Mesenchymal stem cell (in vitro differentiated cells and primary cell): ENCODE results near the gene SLC41A3.

Source experiments
- DNase-seq: peaks from one replicate; pipeline ENCODE4 v3.0.0-alpha.2; 2013
- H2AFZ ChIP-seq: one replicate; pipeline ENCODE4 v1.6.1; 2013; ENCODE audit warnings: low read depth, mild to moderate bottlenecking, control low read depth, inconsistent platforms, low read length, moderate library complexity
- H2AK5ac ChIP-seq: 2 replicates; pipeline ENCODE4 v1.6.1; 2013; ENCODE audit warnings: low read length, moderate library complexity, mild to moderate bottlenecking, inconsistent platforms; ENCODE audit not compliant: severe bottlenecking
- H2BK120ac ChIP-seq: one replicate; pipeline ENCODE4 v1.6.1; 2013; ENCODE audit warnings: low read depth, mild to moderate bottlenecking, inconsistent platforms, low read length, moderate library complexity
- H2BK12ac ChIP-seq, 2 experiments: one replicate each; pipeline ENCODE4 v1.6.1; 2013; ENCODE audit warnings: inconsistent platforms in 2 of 2, low read length in 2 of 2, mild to moderate bottlenecking in 2 of 2, moderate library complexity in 2 of 2, control low read depth in 1 of 2
- H2BK15ac ChIP-seq: one replicate; pipeline ENCODE4 v1.6.1; 2013; ENCODE audit warnings: mild to moderate bottlenecking, low read depth, inconsistent platforms; ENCODE audit not compliant: poor library complexity, severe bottlenecking
- H2BK5ac ChIP-seq: 2 replicates; pipeline ENCODE4 v1.6.1; 2013; ENCODE audit warnings: low read depth, mild to moderate bottlenecking, low read length, control low read depth, inconsistent platforms; ENCODE audit not compliant: poor library complexity, severe bottlenecking
- H3K14ac ChIP-seq, 2 experiments: one replicate each; pipeline ENCODE4 v1.6.1; 2013; ENCODE audit warnings: inconsistent platforms in 2 of 2, low read length in 2 of 2, control low read depth in 1 of 2, mild to moderate bottlenecking in 1 of 2, moderate library complexity in 1 of 2
- H3K18ac ChIP-seq, 2 experiments: one replicate each; pipeline ENCODE4 v1.6.1; 2013; ENCODE audit warnings: inconsistent platforms in 2 of 2, low read length in 2 of 2, control low read depth in 1 of 2, low read depth in 1 of 2, mild to moderate bottlenecking in 1 of 2
- H3K23ac ChIP-seq, 2 experiments: one replicate each; pipeline ENCODE4 v1.6.1; 2013; ENCODE audit warnings: inconsistent platforms in 2 of 2, low read length in 2 of 2, mild to moderate bottlenecking in 2 of 2, moderate library complexity in 2 of 2, control low read depth in 1 of 2
- H3K27ac ChIP-seq: 2 replicates; pipeline ENCODE4 v1.5.1; 2013; ENCODE audit warnings: mild to moderate bottlenecking, moderate library complexity, low read length, control low read depth, inconsistent platforms; ENCODE audit not compliant: poor library complexity, severe bottlenecking
- H3K27me3 ChIP-seq, 2 experiments: 2 replicates each; pipeline versions ENCODE4 v1.6.1 to v1.7.0; 2013; ENCODE audit warnings: low read length in 2 of 2, mild to moderate bottlenecking in 2 of 2, moderate library complexity in 2 of 2, control low read depth in 1 of 2, inconsistent platforms in 1 of 2; ENCODE audit not compliant: control insufficient read depth in 1 of 2, insufficient read depth in 1 of 2
- H3K36me3 ChIP-seq, 2 experiments: 2 replicates each; pipeline versions ENCODE4 v1.6.1 to v1.7.0; 2013; ENCODE audit warnings: low read length in 2 of 2, control low read depth in 1 of 2, inconsistent platforms in 1 of 2, low read depth in 1 of 2, mild to moderate bottlenecking in 1 of 2; ENCODE audit not compliant: insufficient read depth in 2 of 2, control insufficient read depth in 1 of 2
- H3K4ac ChIP-seq, 2 experiments: one replicate each; pipeline ENCODE4 v1.6.1; 2013; ENCODE audit warnings: inconsistent platforms in 2 of 2, low read length in 2 of 2, mild to moderate bottlenecking in 2 of 2, moderate library complexity in 2 of 2, control low read depth in 1 of 2, low read depth in 1 of 2
- H3K4me1 ChIP-seq: 2 replicates; pipeline ENCODE4 v1.6.1; 2013; ENCODE audit warnings: low read depth, low read length, control low read depth; ENCODE audit not compliant: control insufficient read depth, insufficient read depth
- H3K4me2 ChIP-seq: 2 replicates; pipeline ENCODE4 v1.6.1; 2013; ENCODE audit warnings: low read length, mild to moderate bottlenecking, inconsistent platforms; ENCODE audit not compliant: poor library complexity, severe bottlenecking
- H3K4me3 ChIP-seq, 2 experiments: 2 replicates each; pipeline versions ENCODE4 v1.5.1 to v1.7.0; 2013; ENCODE audit warnings: low read length in 2 of 2, mild to moderate bottlenecking in 2 of 2, control low read depth in 1 of 2, low read depth in 1 of 2; ENCODE audit not compliant: insufficient read depth in 1 of 2
- H3K79me1 ChIP-seq: replicated peaks from 2 replicates; pipeline ENCODE4 v1.6.1; 2013; ENCODE audit warnings: mild to moderate bottlenecking, control low read depth, low read length, inconsistent platforms; ENCODE audit not compliant: poor library complexity, severe bottlenecking
- H3K9ac ChIP-seq: 2 replicates; pipeline ENCODE4 v1.7.0; 2013; ENCODE audit warnings: mild to moderate bottlenecking, low read length, moderate library complexity
- H3K9me3 ChIP-seq: 2 replicates; pipeline ENCODE4 v1.7.0; 2013; ENCODE audit warnings: mild to moderate bottlenecking, low read length; ENCODE audit not compliant: control insufficient read depth
- H4K8ac ChIP-seq: one replicate; pipeline ENCODE4 v1.6.1; 2013; ENCODE audit warnings: inconsistent platforms, mild to moderate bottlenecking, low read length, moderate library complexity
- H4K91ac ChIP-seq: one replicate; pipeline ENCODE4 v1.6.1; 2013; ENCODE audit warnings: mild to moderate bottlenecking, low read length, inconsistent platforms
- WGBS: methylation state at CpG from one replicate; pipeline ENCODE4 v1.1.7; 2013; ENCODE audit warnings: mixed read lengths; 5-methylcytosine and 5-hydroxymethylcytosine counted together

SLC41A3 gene

GRCh38 chr3:126035362-126036050 is 48.4 kb downstream of the SLC41A3 start:
- H3K27me3 ChIP-seq, result no peaks in the 10 kb centered on the region
- no peaks in the 10 kb centered on the region for H3K9me3 ChIP-seq
- no peak overlapping the region for H2BK15ac ChIP-seq
- no peak overlapping the region for H2AFZ ChIP-seq
- H3K4me1 ChIP-seq, result peaks cover 5% of the 10 kb centered on the region
- H3K4me2 ChIP-seq, result no peak overlapping the region
- no peak overlapping the region for H2BK5ac ChIP-seq
- H3K79me1 ChIP-seq, result peaks cover 2% of the 10 kb centered on the region
- no peak overlapping the region for H3K9ac ChIP-seq
- no peak overlapping the region for H3K14ac ChIP-seq
- H3K4me3 ChIP-seq, result no peak overlapping the region
- H3K4ac ChIP-seq, result no peak overlapping the region
- H2BK12ac ChIP-seq, result no peak overlapping the region
- no peak overlapping the region for H4K91ac ChIP-seq
- peaks cover 0 to 13% of the 10 kb centered on the region in 2 experiments for H3K36me3 ChIP-seq
- no peak overlapping the region for H2AK5ac ChIP-seq
- no peak overlapping the region for H2BK120ac ChIP-seq
- no peak overlapping the region for H3K27ac ChIP-seq
- DNase-seq, result no peak
- H3K18ac ChIP-seq, result no peak overlapping the region
- no peak overlapping the region for H3K23ac ChIP-seq
- H4K8ac ChIP-seq, result no peak overlapping the region
- WGBS, result 97% methylated on average over 12 of the region's 12 CpGs

DNA sequence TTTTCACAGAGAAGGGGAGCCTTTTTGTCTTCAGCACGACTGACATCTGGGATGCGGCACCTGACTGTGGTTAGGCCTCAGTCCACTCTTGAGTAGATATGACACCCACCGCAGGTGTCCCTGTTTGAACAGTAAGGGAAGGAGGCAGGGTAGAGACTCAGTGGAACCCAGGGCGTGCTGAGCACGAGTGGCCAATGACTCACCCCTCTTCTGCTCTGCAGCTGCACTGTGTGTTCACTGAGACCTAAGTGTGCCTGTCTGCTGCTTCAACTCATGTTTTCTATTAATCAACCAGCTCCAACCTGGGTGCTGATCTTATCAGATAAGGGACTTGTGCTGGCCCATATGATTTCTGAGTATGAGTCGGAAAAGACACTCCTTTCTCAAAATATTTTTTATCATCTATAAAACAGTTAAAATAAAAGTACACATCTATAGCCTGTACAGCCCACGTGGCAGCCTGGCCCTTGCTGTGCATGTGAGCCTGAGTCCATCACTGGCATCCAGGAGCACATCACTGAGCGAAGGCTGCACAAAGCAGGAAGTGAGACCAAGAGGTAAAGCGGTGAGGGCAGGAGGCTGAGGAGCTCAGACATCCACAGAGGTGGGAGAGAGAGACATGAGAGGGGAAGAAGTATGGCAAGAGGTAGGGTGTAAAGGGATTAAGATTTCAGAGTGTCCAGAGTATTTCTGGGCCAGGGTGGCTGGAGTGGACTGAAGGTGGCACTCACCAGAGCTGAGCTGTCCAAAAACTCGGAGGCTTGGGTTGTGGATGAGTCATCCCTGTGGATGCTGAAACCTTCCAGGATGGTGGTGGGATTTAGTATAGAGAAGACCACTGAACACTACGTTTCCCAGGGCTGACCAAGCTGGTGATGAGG is 49.2 kb downstream of the SLC41A3 start:
- no peak overlapping the region for H3K4ac ChIP-seq
- H2AK5ac ChIP-seq, result no peak overlapping the region
- H3K18ac ChIP-seq, result no peak overlapping the region
- H2AFZ ChIP-seq, result no peak overlapping the region
- peaks cover 2% of the 10 kb centered on the region for H3K79me1 ChIP-seq
- H3K23ac ChIP-seq, result no peak overlapping the region
- no peaks in the 10 kb centered on the region for H3K27me3 ChIP-seq
- peaks cover 0 to 13% of the 10 kb centered on the region in 2 experiments for H3K36me3 ChIP-seq
- H3K9me3 ChIP-seq, result no peaks in the 10 kb centered on the region
- no peak overlapping the region for H2BK120ac ChIP-seq
- H3K4me1 ChIP-seq, result peaks cover 5% of the 10 kb centered on the region
- no peak overlapping the region for H3K4me2 ChIP-seq
- no peak overlapping the region for H2BK12ac ChIP-seq
- no peak overlapping the region for H3K27ac ChIP-seq
- H3K4me3 ChIP-seq, result no peak overlapping the region
- no peak overlapping the region for H4K8ac ChIP-seq
- no peak overlapping the region for H3K14ac ChIP-seq
- no peak overlapping the region for H2BK15ac ChIP-seq
- WGBS, result 76% methylated on average over 10 of the region's 11 CpGs
- DNase-seq, result no peak
- H2BK5ac ChIP-seq, result no peak overlapping the region
- no peak overlapping the region for H4K91ac ChIP-seq
- H3K9ac ChIP-seq, result no peak overlapping the region

DNA sequence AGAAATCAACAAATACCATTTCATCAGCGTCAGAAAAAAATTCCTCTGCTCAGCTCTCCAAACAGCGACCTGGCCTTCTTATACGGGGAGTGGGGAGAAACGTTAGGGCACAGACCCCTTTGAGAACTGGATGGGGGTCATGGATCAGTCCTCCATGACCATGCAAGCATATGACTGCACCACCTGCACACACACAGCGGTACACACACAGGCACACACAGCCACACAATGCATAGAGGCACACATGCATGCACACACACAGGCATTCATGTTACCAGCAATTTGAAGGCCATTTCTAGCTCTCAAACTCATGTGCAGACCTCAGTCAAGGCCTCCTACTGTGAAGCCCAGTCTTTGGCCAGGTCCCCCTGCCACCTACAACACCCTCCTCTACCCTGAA is 50.2 kb downstream of the SLC41A3 start:
- Histone ChIP-seq H2BK15ac (no peak overlapping the region), H3K14ac (no peak overlapping the region), H2BK120ac (no peak overlapping the region), H3K79me1 (no peaks in the 10 kb centered on the region), H2AFZ (no peak overlapping the region), H3K4me2 (no peak overlapping the region), H3K36me3 (peaks cover 0 to 13% of the 10 kb centered on the region in 2 experiments), H3K4me1 (peaks cover 5% of the 10 kb centered on the region), H3K23ac (no peak overlapping the region), H3K4me3 (no peak overlapping the region), H3K9me3 (peaks cover under 1% of the 10 kb centered on the region), H2BK12ac (no peak overlapping the region), H3K4ac (no peak overlapping the region), H3K9ac (no peak overlapping the region), H2AK5ac (no peak overlapping the region), H2BK5ac (no peak overlapping the region), H3K18ac (no peak overlapping the region), H3K27me3 (no peaks in the 10 kb centered on the region), H3K27ac (no peak overlapping the region), H4K91ac (no peak overlapping the region), H4K8ac (no peak overlapping the region)
- no peak for DNase-seq
- 95% methylated on average over 5 of the region's 5 CpGs for WGBS

GRCh38 chr3:126033051-126033745 is 50.7 kb downstream of the SLC41A3 start:
- H2BK5ac ChIP-seq, result no peak overlapping the region
- peaks cover 5% of the 10 kb centered on the region for H3K4me1 ChIP-seq
- H3K4ac ChIP-seq, result no peak overlapping the region
- H3K9ac ChIP-seq, result no peak overlapping the region
- no peak overlapping the region for H3K18ac ChIP-seq
- H2AK5ac ChIP-seq, result no peak overlapping the region
- H2BK120ac ChIP-seq, result no peak overlapping the region
- 92% methylated on average over 3 of the region's 3 CpGs for WGBS
- H3K27me3 ChIP-seq, result no peaks in the 10 kb centered on the region
- no peak overlapping the region for H4K8ac ChIP-seq
- no peak overlapping the region for H3K27ac ChIP-seq
- DNase-seq, result no peak
- H3K36me3 ChIP-seq, result peaks cover 0 to 16% of the 10 kb centered on the region in 2 experiments
- no peak overlapping the region for H2BK15ac ChIP-seq
- no peak overlapping the region for H3K23ac ChIP-seq
- H3K79me1 ChIP-seq, result no peaks in the 10 kb centered on the region
- no peak overlapping the region for H4K91ac ChIP-seq
- peaks cover 6% of the 10 kb centered on the region for H3K9me3 ChIP-seq
- H3K4me2 ChIP-seq, result no peak overlapping the region
- no peak overlapping the region for H2AFZ ChIP-seq
- H2BK12ac ChIP-seq, result no peak overlapping the region
- no peak overlapping the region for H3K14ac ChIP-seq
- no peak overlapping the region for H3K4me3 ChIP-seq
